ENCODE measurements around the gene ACACA. TPM values are rescaled to one million over a fixed set of nuclear protein-coding genes. Genes with fewer than 3 reads are reported as not detected.

The ACACA gene
- total and polyA plus RNA-seq, 9 of the 15 experiments (the other 6 are each of a cell fraction or from before 2014, with no cell fraction given), result 35.9 to 135 (median 88.4) TPM

DNA sequence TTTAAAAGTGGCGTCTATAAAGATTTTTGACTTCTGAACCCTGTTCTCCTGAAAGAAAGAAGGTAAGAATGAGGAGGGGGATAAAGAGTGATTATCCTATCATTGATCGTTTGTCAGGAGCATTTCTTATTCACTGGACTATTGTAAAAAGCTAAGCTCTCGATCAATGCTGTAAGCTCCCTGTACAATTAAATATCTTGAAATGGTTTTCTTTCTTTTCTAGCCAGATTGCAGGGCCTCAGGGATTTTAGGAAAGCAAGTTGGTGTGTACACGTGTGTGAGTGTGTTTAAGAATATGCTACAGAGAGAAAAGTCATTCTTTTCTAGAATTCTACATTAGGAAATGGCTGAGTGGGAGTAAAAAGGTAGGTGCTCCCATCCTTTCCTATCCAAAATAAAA is 303.4 kb downstream of the ACACA start:
- Histone ChIP-seq H2AFZ (ENCODE audit: low read depth, low read length) (no peak overlapping the region), H3K9ac (ENCODE audit: insufficient read depth in 1 of 2, low read depth in 2 of 2, low read length in 2 of 2) (no peak overlapping the region), H3K36me3 (ENCODE audit: control insufficient read depth, insufficient read depth, low read length) (peaks cover 87% of the 10 kb centered on the region), H3K4me2 (ENCODE audit: insufficient read depth, low read length) (no peak overlapping the region), H4K20me1 (replicated peaks; ENCODE audit: control insufficient read depth, insufficient read depth, low read length) (no peaks in the 10 kb centered on the region), H3K4me1 (replicated peaks in 1 of 2; ENCODE audit: control insufficient read depth in 2 of 2, insufficient read depth in 2 of 2, low read length in 2 of 2) (no peaks in the 10 kb centered on the region), H3K9me3 (replicated peaks; ENCODE audit: control insufficient read depth, insufficient read depth, low read depth, low read length) (no peaks in the 10 kb centered on the region), H3K27ac (ENCODE audit: extremely low read depth, low read depth, low read length) (no peak overlapping the region), H3K27me3 (ENCODE audit: control insufficient read depth in 2 of 2, insufficient read depth in 2 of 2, low read length in 2 of 2) (no peaks in the 10 kb centered on the region), H3K4me3 (no peak overlapping the region), H3K9me1 (ENCODE audit: control insufficient read depth, insufficient read depth, low read length) (no peaks in the 10 kb centered on the region), H3K79me2 (ENCODE audit: control insufficient read depth, insufficient read depth, low read length) (no peaks in the 10 kb centered on the region)
- BruUV-seq (replicated peaks), result no TSS peak
- intact Hi-C loops (cut with micrococcal nuclease) (no loop called here), in situ Hi-C loops (cut with MboI) (no loop called here)
- POLR2A ChIA-PET, result no interaction called here
- no peak for TF ChIP-seq ILK (tag; IDR thresholded peaks at IDR 0.05; ENCODE audit: borderline replicate concordance, low read depth)
- no peak for TF ChIP-seq DNMT1 (IDR thresholded peaks at IDR 0.05)
- TF ChIP-seq, protein P1, sequence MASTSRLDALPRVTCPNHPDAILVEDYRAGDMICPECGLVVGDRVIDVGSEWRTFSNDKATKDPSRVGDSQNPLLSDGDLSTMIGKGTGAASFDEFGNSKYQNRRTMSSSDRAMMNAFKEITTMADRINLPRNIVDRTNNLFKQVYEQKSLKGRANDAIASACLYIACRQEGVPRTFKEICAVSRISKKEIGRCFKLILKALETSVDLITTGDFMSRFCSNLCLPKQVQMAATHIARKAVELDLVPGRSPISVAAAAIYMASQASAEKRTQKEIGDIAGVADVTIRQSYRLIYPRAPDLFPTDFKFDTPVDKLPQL (IDR thresholded peaks at IDR 0.05; ENCODE audit: extremely low read depth, insufficient read length), result no peak
- no peak for TF ChIP-seq ZC3H4 (CRISPR knock-in tag; IDR thresholded peaks at IDR 0.05; ENCODE audit: borderline replicate concordance)
- TF ChIP-seq KDM5B (IDR thresholded peaks at IDR 0.05; ENCODE audit: insufficient replicate concordance, low read depth, low read length), result no peak
- TF ChIP-seq CHD1 (IDR thresholded peaks at IDR 0.05; ENCODE audit: low read length), result no peak
- FAIRE-seq (no peak), DNase-seq (ENCODE audit: extremely low read depth in 1 of 4, low spot score in 3 of 4) (no peak), ATAC-seq (no peak)
- WGBS (ENCODE audit: insufficient coverage, low coverage, missing lambda C conversion rate), result 82% methylated on average over 4 of the region's 4 CpGs
- CTCF ChIA-PET (ENCODE audit: low intra/inter-chr PET ratio), result no interaction called here

Data from K562 (cell line).